Measurements from ENCODE around the gene GAGE12G.
"Not testable (repeated sequence)": the region's sequence is repeated elsewhere in the genome, so short reads cannot be mapped to it uniquely, and the experiment has no call there.

GAGE12G gene

GRCh38 chrX:49569152-49569551 is 1.0 kb upstream of the GAGE12G start:
- not testable (repeated sequence) for H2BK5ac ChIP-seq (ENCODE audit: low read length); H3K27ac ChIP-seq (ENCODE audit: low read depth, low read length); H3K18ac ChIP-seq (ENCODE audit: low read length); H4K5ac ChIP-seq (ENCODE audit: low read length); DNase-seq; H3K56ac ChIP-seq (ENCODE audit: low read length); H2BK15ac ChIP-seq (replicated peaks; ENCODE audit: low read depth); H3K4me1 ChIP-seq (ENCODE audit: control insufficient read depth, low read depth, low read length); H3K23ac ChIP-seq (ENCODE audit: low read length); H3K9ac ChIP-seq (ENCODE audit: low read length); H3K4ac ChIP-seq (ENCODE audit: low read depth, low read length); H3K79me2 ChIP-seq (ENCODE audit: control insufficient read depth, insufficient read depth, low read length); H3K36me3 ChIP-seq (ENCODE audit: control insufficient read depth, insufficient read depth, low read length); H3K79me1 ChIP-seq (ENCODE audit: low read length); H2BK120ac ChIP-seq (ENCODE audit: low read depth, low read length); H3K4me3 ChIP-seq (ENCODE audit: low read length); H3K4me2 ChIP-seq (ENCODE audit: low read length); H3K27me3 ChIP-seq (ENCODE audit: insufficient read depth, low read length, poor library complexity); H2AK5ac ChIP-seq (ENCODE audit: low read length); H4K8ac ChIP-seq (ENCODE audit: low read depth, low read length)
- no CpG with 5 or more reads among the region's 13 CpGs for WGBS (ENCODE audit: extremely low coverage, insufficient coverage, low lambda C conversion rate)

- H2BK15ac ChIP-seq (replicated peaks; ENCODE audit: low read depth); H3K4ac ChIP-seq (ENCODE audit: low read depth, low read length); H3K18ac ChIP-seq (ENCODE audit: low read length); H4K5ac ChIP-seq (ENCODE audit: low read length); H3K27me3 ChIP-seq (ENCODE audit: insufficient read depth, low read length, poor library complexity); H3K79me2 ChIP-seq (ENCODE audit: control insufficient read depth, insufficient read depth, low read length); DNase-seq; H2BK5ac ChIP-seq (ENCODE audit: low read length); H3K56ac ChIP-seq (ENCODE audit: low read length); H3K36me3 ChIP-seq (ENCODE audit: control insufficient read depth, insufficient read depth, low read length); H3K79me1 ChIP-seq (ENCODE audit: low read length); H2AK5ac ChIP-seq (ENCODE audit: low read length); H3K27ac ChIP-seq (ENCODE audit: low read depth, low read length); H3K23ac ChIP-seq (ENCODE audit: low read length); H3K4me2 ChIP-seq (ENCODE audit: low read length); H3K4me3 ChIP-seq (ENCODE audit: low read length); H3K9ac ChIP-seq (ENCODE audit: low read length); H2BK120ac ChIP-seq (ENCODE audit: low read depth, low read length); H3K4me1 ChIP-seq (ENCODE audit: control insufficient read depth, low read depth, low read length); H4K8ac ChIP-seq (ENCODE audit: low read depth, low read length): not testable (repeated sequence)
- WGBS (ENCODE audit: extremely low coverage, insufficient coverage, low lambda C conversion rate), result no CpG with 5 or more reads among the region's 16 CpGs
Measured at GRCh38 chrX:49579649-49580048, 9.4 kb downstream of the GAGE12G start, which contains the start of gene GAGE12H. TSS of gene GAGE12H (plus strand) at chrX:49579949. CDS start at chrX:49581104, 1,155 bp downstream.

GRCh38 chrX:49589196-49589595 is 19.0 kb downstream of the GAGE12G start, which contains the start of gene GAGE2A:
TSS of gene GAGE2A (plus strand) at chrX:49589496. CDS start at chrX:49590651, 1,155 bp downstream.
- H3K4ac ChIP-seq (ENCODE audit: low read depth, low read length); H2BK5ac ChIP-seq (ENCODE audit: low read length); H3K36me3 ChIP-seq (ENCODE audit: control insufficient read depth, insufficient read depth, low read length); H3K27ac ChIP-seq (ENCODE audit: low read depth, low read length); H3K23ac ChIP-seq (ENCODE audit: low read length); H3K27me3 ChIP-seq (ENCODE audit: insufficient read depth, low read length, poor library complexity); H4K8ac ChIP-seq (ENCODE audit: low read depth, low read length); H2BK120ac ChIP-seq (ENCODE audit: low read depth, low read length); H3K4me1 ChIP-seq (ENCODE audit: control insufficient read depth, low read depth, low read length); H3K56ac ChIP-seq (ENCODE audit: low read length); H4K5ac ChIP-seq (ENCODE audit: low read length); H3K4me2 ChIP-seq (ENCODE audit: low read length); H2BK15ac ChIP-seq (replicated peaks; ENCODE audit: low read depth); H2AK5ac ChIP-seq (ENCODE audit: low read length); H3K4me3 ChIP-seq (ENCODE audit: low read length); H3K9ac ChIP-seq (ENCODE audit: low read length); H3K18ac ChIP-seq (ENCODE audit: low read length); H3K79me1 ChIP-seq (ENCODE audit: low read length); H3K79me2 ChIP-seq (ENCODE audit: control insufficient read depth, insufficient read depth, low read length); DNase-seq: not testable (repeated sequence)
- no CpG with 5 or more reads among the region's 16 CpGs for WGBS (ENCODE audit: extremely low coverage, insufficient coverage, low lambda C conversion rate)

DNA sequence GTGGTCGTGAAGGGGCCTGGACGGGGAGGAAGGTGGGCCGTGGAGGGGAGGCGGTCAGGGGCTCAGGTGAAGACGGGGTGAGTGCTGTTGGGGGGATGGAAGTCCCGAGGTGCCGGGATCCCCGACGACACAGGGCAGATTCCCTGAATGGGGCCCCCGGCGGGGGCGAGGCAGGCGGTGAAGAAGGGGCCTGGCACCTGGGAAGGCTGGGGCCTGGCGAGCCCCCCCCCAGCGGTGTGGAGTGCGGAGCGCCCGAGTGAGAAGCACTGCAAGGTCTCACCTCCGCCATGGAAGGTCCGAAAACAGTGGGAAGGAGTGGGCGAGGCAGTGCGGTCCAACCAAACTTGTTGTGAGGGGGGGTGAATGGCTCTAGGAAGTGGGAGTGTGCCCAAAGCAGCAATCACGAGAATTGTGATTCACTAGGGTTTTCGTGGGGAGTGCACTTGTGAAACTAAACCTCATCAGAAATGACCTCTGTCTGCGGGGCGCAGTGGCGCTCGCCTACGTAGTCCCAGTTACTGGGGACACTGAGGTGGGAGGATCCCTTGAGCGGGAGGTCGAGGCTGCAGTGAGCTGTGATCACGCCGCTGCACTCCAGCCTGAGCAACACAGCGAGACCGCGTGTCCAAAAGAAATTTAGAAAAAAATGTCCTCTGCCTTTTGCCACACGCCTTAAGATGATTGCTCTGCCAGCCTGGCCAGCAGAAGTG is 19.7 kb downstream of the GAGE12G start:
- not testable (repeated sequence) for H3K79me2 ChIP-seq (ENCODE audit: control insufficient read depth, insufficient read depth, low read length); H3K4me2 ChIP-seq (ENCODE audit: low read length); H2BK5ac ChIP-seq (ENCODE audit: low read length); DNase-seq; H3K4me1 ChIP-seq (ENCODE audit: control insufficient read depth, low read depth, low read length); H3K23ac ChIP-seq (ENCODE audit: low read length); H4K8ac ChIP-seq (ENCODE audit: low read depth, low read length); H3K4ac ChIP-seq (ENCODE audit: low read depth, low read length); H4K5ac ChIP-seq (ENCODE audit: low read length); H2BK120ac ChIP-seq (ENCODE audit: low read depth, low read length); H2BK15ac ChIP-seq (replicated peaks; ENCODE audit: low read depth); H3K18ac ChIP-seq (ENCODE audit: low read length); H3K56ac ChIP-seq (ENCODE audit: low read length); H3K4me3 ChIP-seq (ENCODE audit: low read length); H3K27ac ChIP-seq (ENCODE audit: low read depth, low read length); H3K9ac ChIP-seq (ENCODE audit: low read length); H3K27me3 ChIP-seq (ENCODE audit: insufficient read depth, low read length, poor library complexity); H3K79me1 ChIP-seq (ENCODE audit: low read length); H2AK5ac ChIP-seq (ENCODE audit: low read length); H3K36me3 ChIP-seq (ENCODE audit: control insufficient read depth, insufficient read depth, low read length)
- WGBS (ENCODE audit: extremely low coverage, insufficient coverage, low lambda C conversion rate), result no CpG with 5 or more reads among the region's 37 CpGs

- H4K8ac ChIP-seq (ENCODE audit: low read depth, low read length); H3K18ac ChIP-seq (ENCODE audit: low read length); H3K23ac ChIP-seq (ENCODE audit: low read length); H2AK5ac ChIP-seq (ENCODE audit: low read length); H3K4me2 ChIP-seq (ENCODE audit: low read length); H4K5ac ChIP-seq (ENCODE audit: low read length); H3K27me3 ChIP-seq (ENCODE audit: insufficient read depth, low read length, poor library complexity); DNase-seq; H2BK120ac ChIP-seq (ENCODE audit: low read depth, low read length); H2BK15ac ChIP-seq (replicated peaks; ENCODE audit: low read depth); H3K27ac ChIP-seq (ENCODE audit: low read depth, low read length); H3K4me1 ChIP-seq (ENCODE audit: control insufficient read depth, low read depth, low read length); H3K79me2 ChIP-seq (ENCODE audit: control insufficient read depth, insufficient read depth, low read length); H3K79me1 ChIP-seq (ENCODE audit: low read length); H3K4ac ChIP-seq (ENCODE audit: low read depth, low read length); H3K9ac ChIP-seq (ENCODE audit: low read length); H3K56ac ChIP-seq (ENCODE audit: low read length); H3K36me3 ChIP-seq (ENCODE audit: control insufficient read depth, insufficient read depth, low read length); H2BK5ac ChIP-seq (ENCODE audit: low read length); H3K4me3 ChIP-seq (ENCODE audit: low read length): not testable (repeated sequence)
- no CpG with 5 or more reads among the region's 17 CpGs for WGBS (ENCODE audit: extremely low coverage, insufficient coverage, low lambda C conversion rate)
Measured at GRCh38 chrX:49590488-49590887, 20.3 kb downstream of the GAGE12G start.

DNA sequence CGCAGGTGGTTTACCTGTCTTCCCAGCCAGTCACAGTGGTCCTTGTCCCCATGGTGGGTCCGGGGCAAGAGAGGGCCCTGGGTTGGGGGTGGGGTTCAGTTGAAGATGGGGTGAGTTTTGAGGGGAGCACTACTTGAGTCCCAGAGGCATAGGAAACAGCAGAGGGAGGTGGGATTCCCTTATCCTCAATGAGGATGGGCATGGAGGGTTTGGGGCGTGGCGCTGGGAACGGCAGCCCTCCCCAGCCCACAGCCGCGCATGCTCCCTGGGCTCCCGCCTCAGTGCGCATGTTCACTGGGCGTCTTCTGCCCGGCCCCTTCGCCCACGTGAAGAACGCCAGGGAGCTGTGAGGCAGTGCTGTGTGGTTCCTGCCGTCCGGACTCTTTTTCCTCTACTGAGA is 28.5 kb downstream of the GAGE12G start, which contains the start of gene GAGE1:
GAGE1 (plus strand) TSS at position 301 of the 400 bp plus-strand sequence. CDS start 1,155 bp downstream, outside the sequence.
- not testable (repeated sequence) for H3K36me3 ChIP-seq (ENCODE audit: control insufficient read depth, insufficient read depth, low read length); H3K4me2 ChIP-seq (ENCODE audit: low read length); H3K4ac ChIP-seq (ENCODE audit: low read depth, low read length); DNase-seq; H3K4me3 ChIP-seq (ENCODE audit: low read length); H3K27ac ChIP-seq (ENCODE audit: low read depth, low read length); H4K8ac ChIP-seq (ENCODE audit: low read depth, low read length); H3K56ac ChIP-seq (ENCODE audit: low read length); H3K4me1 ChIP-seq (ENCODE audit: control insufficient read depth, low read depth, low read length); H2BK120ac ChIP-seq (ENCODE audit: low read depth, low read length); H2AK5ac ChIP-seq (ENCODE audit: low read length); H4K5ac ChIP-seq (ENCODE audit: low read length); H3K18ac ChIP-seq (ENCODE audit: low read length); H3K27me3 ChIP-seq (ENCODE audit: insufficient read depth, low read length, poor library complexity); H3K79me1 ChIP-seq (ENCODE audit: low read length); H3K9ac ChIP-seq (ENCODE audit: low read length); H3K79me2 ChIP-seq (ENCODE audit: control insufficient read depth, insufficient read depth, low read length); H2BK5ac ChIP-seq (ENCODE audit: low read length); H2BK15ac ChIP-seq (replicated peaks; ENCODE audit: low read depth); H3K23ac ChIP-seq (ENCODE audit: low read length)
- WGBS (ENCODE audit: extremely low coverage, insufficient coverage, low lambda C conversion rate), result no CpG with 5 or more reads among the region's 16 CpGs
